ENCODE measurements around the gene MTUS2. TPM values are rescaled to one million over a fixed set of nuclear protein-coding genes. Genes with fewer than 3 reads are reported as not detected.
A peak's percentile ranks its signal among the peaks of the same experiment; 100 is the strongest.

Gene MTUS2
- total and polyA plus RNA-seq, 2 experiments from 2014 or later, result 0.27 to 0.38 TPM

DNA sequence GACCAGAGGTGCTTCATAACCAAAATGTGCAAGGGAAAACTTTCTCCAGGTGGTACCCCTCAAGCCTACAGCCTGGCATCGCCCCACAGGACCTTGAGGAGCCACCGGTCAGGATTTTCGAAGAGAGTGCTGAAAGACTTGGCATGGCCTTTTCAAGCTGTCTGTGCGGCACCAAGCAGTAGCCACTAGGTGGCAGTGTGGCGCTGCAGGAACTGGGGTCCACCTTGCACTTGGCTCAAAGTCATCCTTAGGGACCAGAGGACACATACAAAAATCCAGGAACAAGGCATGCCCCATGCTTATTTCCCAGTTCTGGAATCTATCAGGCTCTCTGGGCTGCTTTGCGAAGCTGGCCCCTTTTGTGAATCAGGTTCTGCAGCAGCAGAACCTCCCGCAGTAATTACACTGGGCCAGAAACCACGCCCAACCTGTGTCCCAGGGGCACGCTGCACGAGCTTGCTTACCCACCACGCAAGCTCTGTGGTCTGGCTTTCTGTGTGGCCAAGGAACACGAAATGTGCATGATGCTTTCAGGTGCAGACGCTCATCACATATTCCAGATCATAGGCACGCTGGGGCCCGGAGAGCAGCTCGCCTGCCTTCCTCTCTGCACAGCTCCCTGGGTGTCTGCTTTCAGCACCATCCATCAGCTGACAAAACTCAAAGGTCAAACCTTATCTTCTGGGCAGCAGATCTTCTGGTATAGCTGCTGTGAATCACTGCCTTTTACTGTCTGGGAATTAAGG lies 688.2 kb downstream of the MTUS2 start:
- peaks cover 14% of the 10 kb centered on the region; the same call in 1 of the 2 replicates for H4K20me1 ChIP-seq (replicated peaks; ENCODE audit: insufficient read depth)
- DNase-seq (ENCODE audit: low spot score) (peak; percentile 89), ATAC-seq (peak; percentile 86)
- no peak overlapping the region for H3K4me3 ChIP-seq
- no peak overlapping the region for H3K27ac ChIP-seq (ENCODE audit: low read depth)
- H3K36me3 Mint-ChIP-seq (ENCODE audit: low read depth), result peaks cover 28% of the 10 kb centered on the region
- H3F3A ChIP-seq (replicated peaks; ENCODE audit: low read depth), result no peaks in the 10 kb centered on the region; the same call in 1 of the 2 replicates
- no peak overlapping the region for H2AFZ ChIP-seq
- H3K4me1 ChIP-seq (ENCODE audit: insufficient read depth), result no peaks in the 10 kb centered on the region
- no peak overlapping the region for H3K4me3 Mint-ChIP-seq
- H3K4me1 Mint-ChIP-seq, result peaks cover 2% of the 10 kb centered on the region
- H3K9me2 ChIP-seq (ENCODE audit: insufficient read depth), result no peaks in the 10 kb centered on the region
- no peak for TF ChIP-seq EZH2phosphoT487 (IDR thresholded peaks at IDR 0.05; ENCODE audit: unreplicated experiment)
- TF ChIP-seq ZNF114 (CRISPR knock-in tag; IDR thresholded peaks at IDR 0.05), result no peak
- TF ChIP-seq NANOG (IDR thresholded peaks at IDR 0.05; ENCODE audit: borderline replicate concordance), result no peak
- TF ChIP-seq, protein P1, sequence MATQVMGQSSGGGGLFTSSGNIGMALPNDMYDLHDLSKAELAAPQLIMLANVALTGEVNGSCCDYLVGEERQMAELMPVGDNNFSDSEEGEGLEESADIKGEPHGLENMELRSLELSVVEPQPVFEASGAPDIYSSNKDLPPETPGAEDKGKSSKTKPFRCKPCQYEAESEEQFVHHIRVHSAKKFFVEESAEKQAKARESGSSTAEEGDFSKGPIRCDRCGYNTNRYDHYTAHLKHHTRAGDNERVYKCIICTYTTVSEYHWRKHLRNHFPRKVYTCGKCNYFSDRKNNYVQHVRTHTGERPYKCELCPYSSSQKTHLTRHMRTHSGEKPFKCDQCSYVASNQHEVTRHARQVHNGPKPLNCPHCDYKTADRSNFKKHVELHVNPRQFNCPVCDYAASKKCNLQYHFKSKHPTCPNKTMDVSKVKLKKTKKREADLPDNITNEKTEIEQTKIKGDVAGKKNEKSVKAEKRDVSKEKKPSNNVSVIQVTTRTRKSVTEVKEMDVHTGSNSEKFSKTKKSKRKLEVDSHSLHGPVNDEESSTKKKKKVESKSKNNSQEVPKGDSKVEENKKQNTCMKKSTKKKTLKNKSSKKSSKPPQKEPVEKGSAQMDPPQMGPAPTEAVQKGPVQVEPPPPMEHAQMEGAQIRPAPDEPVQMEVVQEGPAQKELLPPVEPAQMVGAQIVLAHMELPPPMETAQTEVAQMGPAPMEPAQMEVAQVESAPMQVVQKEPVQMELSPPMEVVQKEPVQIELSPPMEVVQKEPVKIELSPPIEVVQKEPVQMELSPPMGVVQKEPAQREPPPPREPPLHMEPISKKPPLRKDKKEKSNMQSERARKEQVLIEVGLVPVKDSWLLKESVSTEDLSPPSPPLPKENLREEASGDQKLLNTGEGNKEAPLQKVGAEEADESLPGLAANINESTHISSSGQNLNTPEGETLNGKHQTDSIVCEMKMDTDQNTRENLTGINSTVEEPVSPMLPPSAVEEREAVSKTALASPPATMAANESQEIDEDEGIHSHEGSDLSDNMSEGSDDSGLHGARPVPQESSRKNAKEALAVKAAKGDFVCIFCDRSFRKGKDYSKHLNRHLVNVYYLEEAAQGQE (IDR thresholded peaks at IDR 0.05; ENCODE audit: unreplicated experiment), result no peak
- peak; percentile 33 for TF ChIP-seq POLR2AphosphoS5 (IDR thresholded peaks at IDR 0.05; ENCODE audit: low read depth)
- TF ChIP-seq, protein P2, sequence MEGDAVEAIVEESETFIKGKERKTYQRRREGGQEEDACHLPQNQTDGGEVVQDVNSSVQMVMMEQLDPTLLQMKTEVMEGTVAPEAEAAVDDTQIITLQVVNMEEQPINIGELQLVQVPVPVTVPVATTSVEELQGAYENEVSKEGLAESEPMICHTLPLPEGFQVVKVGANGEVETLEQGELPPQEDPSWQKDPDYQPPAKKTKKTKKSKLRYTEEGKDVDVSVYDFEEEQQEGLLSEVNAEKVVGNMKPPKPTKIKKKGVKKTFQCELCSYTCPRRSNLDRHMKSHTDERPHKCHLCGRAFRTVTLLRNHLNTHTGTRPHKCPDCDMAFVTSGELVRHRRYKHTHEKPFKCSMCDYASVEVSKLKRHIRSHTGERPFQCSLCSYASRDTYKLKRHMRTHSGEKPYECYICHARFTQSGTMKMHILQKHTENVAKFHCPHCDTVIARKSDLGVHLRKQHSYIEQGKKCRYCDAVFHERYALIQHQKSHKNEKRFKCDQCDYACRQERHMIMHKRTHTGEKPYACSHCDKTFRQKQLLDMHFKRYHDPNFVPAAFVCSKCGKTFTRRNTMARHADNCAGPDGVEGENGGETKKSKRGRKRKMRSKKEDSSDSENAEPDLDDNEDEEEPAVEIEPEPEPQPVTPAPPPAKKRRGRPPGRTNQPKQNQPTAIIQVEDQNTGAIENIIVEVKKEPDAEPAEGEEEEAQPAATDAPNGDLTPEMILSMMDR (conservative IDR thresholded peaks at IDR 0.05; ENCODE audit: low read depth in 2 of 2), result peak; percentile 91 to 97
- TF ChIP-seq ZNF331 (CRISPR knock-in tag; IDR thresholded peaks at IDR 0.05; ENCODE audit: low read depth), result no peak
- H3K79me2 ChIP-seq (replicated peaks; ENCODE audit: insufficient read depth), result no peaks in the 10 kb centered on the region
- no peak overlapping the region for H3K27ac Mint-ChIP-seq
- H3K4me2 ChIP-seq, result no peak overlapping the region
- peaks cover 41% of the 10 kb centered on the region for H3K27me3 Mint-ChIP-seq (ENCODE audit: insufficient read depth, low read depth, poor library complexity)
- no peaks in the 10 kb centered on the region for H3K9me3 Mint-ChIP-seq
- no peaks in the 10 kb centered on the region for H3K27me3 ChIP-seq (ENCODE audit: insufficient read depth)
- H3K36me3 ChIP-seq (ENCODE audit: insufficient read depth), result no peaks in the 10 kb centered on the region

DNA sequence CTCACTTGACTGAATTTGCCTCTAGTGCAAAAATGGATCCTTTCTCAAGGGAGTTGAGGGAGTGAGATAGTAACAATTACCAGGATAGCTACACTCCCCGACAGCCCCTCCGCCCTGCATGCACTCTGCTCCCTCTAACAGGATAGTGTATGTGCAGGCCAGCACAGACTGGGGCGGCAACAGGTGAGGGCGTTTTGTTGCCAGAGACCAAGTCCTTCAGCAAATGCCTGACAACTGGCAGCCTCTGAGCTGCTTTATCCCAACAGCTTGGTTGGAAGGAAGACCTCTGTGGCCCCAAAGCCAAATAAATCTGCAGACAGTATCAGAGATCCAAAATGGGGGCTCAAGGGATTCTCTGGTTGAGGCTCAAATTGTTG lies 688.7 kb downstream of the MTUS2 start:
- no peaks in the 10 kb centered on the region; the same call in 1 of the 2 replicates for H3F3A ChIP-seq (replicated peaks; ENCODE audit: low read depth)
- H3K4me2 ChIP-seq, result no peak overlapping the region
- peak; percentile 18 for ATAC-seq
- no peaks in the 10 kb centered on the region for H3K79me2 ChIP-seq (replicated peaks; ENCODE audit: insufficient read depth)
- H3K27me3 ChIP-seq (ENCODE audit: insufficient read depth), result no peaks in the 10 kb centered on the region
- H3K9me3 Mint-ChIP-seq, result no peaks in the 10 kb centered on the region
- no peaks in the 10 kb centered on the region for H3K9me2 ChIP-seq (ENCODE audit: insufficient read depth)
- H3K27me3 Mint-ChIP-seq (ENCODE audit: insufficient read depth, low read depth, poor library complexity), result peaks cover 42% of the 10 kb centered on the region
- no peak overlapping the region for H2AFZ ChIP-seq
- no peak overlapping the region for H3K4me3 Mint-ChIP-seq
- H3K4me3 ChIP-seq, result no peak overlapping the region
- peak overlapping the region; percentile 32; the same call in 1 of the 2 replicates for H3K27ac ChIP-seq (ENCODE audit: low read depth)
- no peaks in the 10 kb centered on the region for H3K4me1 ChIP-seq (ENCODE audit: insufficient read depth)
- H3K36me3 Mint-ChIP-seq (ENCODE audit: low read depth), result peaks cover 34% of the 10 kb centered on the region
- no peak for DNase-seq (ENCODE audit: low spot score)
- H3K36me3 ChIP-seq (ENCODE audit: insufficient read depth), result no peaks in the 10 kb centered on the region
- peaks cover 14% of the 10 kb centered on the region; the same call in 1 of the 2 replicates for H4K20me1 ChIP-seq (replicated peaks; ENCODE audit: insufficient read depth)
- H3K27ac Mint-ChIP-seq, result peak overlapping the region; percentile 32; the same call in 1 of the 2 replicates
- peaks cover 2% of the 10 kb centered on the region; the same call in 2 of the 3 replicates for H3K4me1 Mint-ChIP-seq
- TF ChIP-seq, protein P2 (conservative IDR thresholded peaks at IDR 0.05; ENCODE audit: low read depth in 2 of 2), result no peak
- TF ChIP-seq ZNF114 (CRISPR knock-in tag; IDR thresholded peaks at IDR 0.05) (no peak), EZH2phosphoT487 (IDR thresholded peaks at IDR 0.05; ENCODE audit: unreplicated experiment) (no peak), JUNB (IDR thresholded peaks at IDR 0.05; ENCODE audit: unreplicated experiment) (no peak), ZNF331 (CRISPR knock-in tag; IDR thresholded peaks at IDR 0.05; ENCODE audit: low read depth) (no peak), NANOG (IDR thresholded peaks at IDR 0.05; ENCODE audit: borderline replicate concordance) (no peak), EZH2 (IDR thresholded peaks at IDR 0.05; ENCODE audit: low read depth, unreplicated experiment) (no peak)
- TF ChIP-seq, protein P1 (IDR thresholded peaks at IDR 0.05; ENCODE audit: unreplicated experiment), result no peak
